Measurements from ENCODE around the gene FAM180A. TPM values are rescaled to one million over a fixed set of nuclear protein-coding genes. Genes with fewer than 3 reads are reported as not detected.
"Not testable (repeated sequence)": the region's sequence is repeated elsewhere in the genome, so short reads cannot be mapped to it uniquely, and the experiment has no call there.

Gene FAM180A
- not detected in 2 replicates for total RNA-seq

- intact Hi-C loops (cut with micrococcal nuclease): no loop called here
Observed at GRCh38 chr7:135748770-135749169, at the start of gene FAM180A. Gene FAM180A, minus strand, starts transcription at chr7:135748813. Its CDS starts 233 bp downstream, at chr7:135748580.

- intact Hi-C loops (cut with micrococcal nuclease): no loop called here
Observed at GRCh38 chr7:135798095-135798494, 49.5 kb upstream of the FAM180A start.

GRCh38 chr7:135795846-135796570, 47.4 kb upstream of the FAM180A start:
- intact Hi-C loops (cut with micrococcal nuclease): no loop called here

- intact Hi-C loops (cut with micrococcal nuclease): no loop called here
Observed at GRCh38 chr7:135793841-135794240, 45.2 kb upstream of the FAM180A start.

- intact Hi-C loops (cut with micrococcal nuclease): no loop called here
Observed at GRCh38 chr7:135792866-135793265, 44.3 kb upstream of the FAM180A start.

- intact Hi-C loops (cut with micrococcal nuclease): no loop called here
Observed at GRCh38 chr7:135792363-135792668, 43.7 kb upstream of the FAM180A start.

- intact Hi-C loops (cut with micrococcal nuclease): no loop called here
Observed at GRCh38 chr7:135791543-135792362, 43.1 kb upstream of the FAM180A start.

GRCh38 chr7:135790371-135790977, 41.9 kb upstream of the FAM180A start:
- intact Hi-C loops (cut with micrococcal nuclease): no loop called here

GRCh38 chr7:135789956-135790355, 41.3 kb upstream of the FAM180A start:
- intact Hi-C loops (cut with micrococcal nuclease): no loop called here

- intact Hi-C loops (cut with micrococcal nuclease): no loop called here
Observed at GRCh38 chr7:135789431-135789830, 40.8 kb upstream of the FAM180A start.

- intact Hi-C loops (cut with micrococcal nuclease): no loop called here
Observed at GRCh38 chr7:135786911-135787310, 38.3 kb upstream of the FAM180A start.

- intact Hi-C loops (cut with micrococcal nuclease): no loop called here
Observed at GRCh38 chr7:135785065-135785464, 36.5 kb upstream of the FAM180A start.

- intact Hi-C loops (cut with micrococcal nuclease): no loop called here
Observed at GRCh38 chr7:135784013-135784412, 35.4 kb upstream of the FAM180A start.

GRCh38 chr7:135782801-135783200, 34.2 kb upstream of the FAM180A start:
- intact Hi-C loops (cut with micrococcal nuclease): no loop called here

- intact Hi-C loops (cut with micrococcal nuclease): no loop called here
Observed at GRCh38 chr7:135782377-135782776, 33.8 kb upstream of the FAM180A start.

- intact Hi-C loops (cut with micrococcal nuclease): no loop called here
Observed at GRCh38 chr7:135777626-135778398, 29.2 kb upstream of the FAM180A start.

- intact Hi-C loops (cut with micrococcal nuclease): not testable (repeated sequence)
Observed at GRCh38 chr7:135775915-135776314, 27.3 kb upstream of the FAM180A start.

- intact Hi-C loops (cut with micrococcal nuclease): no loop called here
Observed at GRCh38 chr7:135775230-135775629, 26.6 kb upstream of the FAM180A start.

- intact Hi-C loops (cut with micrococcal nuclease): no loop called here
Observed at GRCh38 chr7:135774284-135774683, 25.7 kb upstream of the FAM180A start.

GRCh38 chr7:135773464-135773863, 24.9 kb upstream of the FAM180A start:
- intact Hi-C loops (cut with micrococcal nuclease): no loop called here

GRCh38 chr7:135772639-135773222, 24.1 kb upstream of the FAM180A start:
- intact Hi-C loops (cut with micrococcal nuclease): no loop called here

Data from T-helper 2 cell treated with Interferon-gamma antibody and Interleukin-4, amounts not matched to agents 100 ng/mL and 5 ng/mL, for 36 hours (primary cell).